Mucosa of stomach (tissue), 1 donor: ENCODE data around the gene COL23A1.

Experiments
- H3K27me3 ChIP-seq: one replicate; pipeline ENCODE4 v1.7.0; 2013; ENCODE audit warnings: mild to moderate bottlenecking, low read length; ENCODE audit not compliant: control insufficient read depth, insufficient read depth
- H3K36me3 ChIP-seq: one replicate; pipeline ENCODE4 v1.7.0; 2013; ENCODE audit warnings: low read length; ENCODE audit not compliant: control insufficient read depth, insufficient read depth
- H3K4me1 ChIP-seq: one replicate; pipeline ENCODE4 v1.7.0; 2013; ENCODE audit warnings: mild to moderate bottlenecking, low read length; ENCODE audit not compliant: control insufficient read depth, insufficient read depth
- H3K4me3 ChIP-seq: one replicate; pipeline ENCODE4 v1.7.0; 2013; ENCODE audit warnings: low read length
- H3K9ac ChIP-seq: one replicate; pipeline ENCODE4 v1.7.0; 2013; ENCODE audit warnings: mild to moderate bottlenecking, low read length, moderate library complexity
- H3K9me3 ChIP-seq: one replicate; pipeline ENCODE4 v1.7.0; 2013; ENCODE audit warnings: mild to moderate bottlenecking, low read length, moderate library complexity; ENCODE audit not compliant: control insufficient read depth
- donor health status: Pancreatic carcinoma.

Gene COL23A1

GRCh38 chr5:178381206-178381605 is 209.0 kb downstream of the COL23A1 start:
- H3K9ac ChIP-seq, result no peak overlapping the region
- no peaks in the 10 kb centered on the region for H3K36me3 ChIP-seq
- H3K4me1 ChIP-seq, result no peaks in the 10 kb centered on the region
- H3K4me3 ChIP-seq, result no peak overlapping the region
- peaks cover 16% of the 10 kb centered on the region for H3K27me3 ChIP-seq
- H3K9me3 ChIP-seq, result no peaks in the 10 kb centered on the region

DNA sequence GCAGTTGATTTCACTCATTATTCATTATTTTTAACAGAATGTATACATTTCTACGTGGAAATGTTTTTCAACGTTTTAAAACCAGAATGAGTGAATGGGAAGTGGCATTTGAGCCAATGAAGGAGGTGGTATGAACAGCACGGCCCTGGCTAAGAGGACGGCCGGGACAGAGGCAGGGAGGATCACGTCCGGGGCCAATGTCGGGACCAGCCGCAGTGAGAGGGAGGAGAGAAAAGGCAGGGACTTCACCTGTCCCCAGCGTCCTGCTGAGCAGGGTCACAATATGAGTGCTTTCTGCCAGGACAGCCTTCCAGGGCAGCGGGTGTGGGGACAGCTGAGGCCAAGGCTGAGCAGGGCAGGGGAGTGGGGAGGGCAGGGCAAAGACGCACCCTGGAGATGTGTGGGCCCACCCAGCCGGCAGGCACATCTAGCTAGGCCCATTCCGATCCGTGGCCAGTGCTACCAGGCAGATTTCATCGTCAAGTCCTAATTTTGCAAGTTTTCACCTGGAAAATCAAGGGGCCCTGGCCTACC is 209.6 kb downstream of the COL23A1 start:
- H3K9me3 ChIP-seq, result no peaks in the 10 kb centered on the region

GRCh38 chr5:178380086-178380485 is 210.1 kb downstream of the COL23A1 start:
- no peaks in the 10 kb centered on the region for H3K36me3 ChIP-seq
- no peaks in the 10 kb centered on the region for H3K9me3 ChIP-seq
- peaks cover 16% of the 10 kb centered on the region for H3K27me3 ChIP-seq
- H3K4me3 ChIP-seq, result no peak overlapping the region
- H3K4me1 ChIP-seq, result no peaks in the 10 kb centered on the region
- no peak overlapping the region for H3K9ac ChIP-seq

More for the DNA sequence above, 209.6 kb downstream of the COL23A1 start:
- Histone ChIP-seq H3K4me3 (no peak overlapping the region), H3K36me3 (no peaks in the 10 kb centered on the region), H3K9ac (no peak overlapping the region), H3K27me3 (peaks cover 16% of the 10 kb centered on the region), H3K4me1 (no peaks in the 10 kb centered on the region)

DNA sequence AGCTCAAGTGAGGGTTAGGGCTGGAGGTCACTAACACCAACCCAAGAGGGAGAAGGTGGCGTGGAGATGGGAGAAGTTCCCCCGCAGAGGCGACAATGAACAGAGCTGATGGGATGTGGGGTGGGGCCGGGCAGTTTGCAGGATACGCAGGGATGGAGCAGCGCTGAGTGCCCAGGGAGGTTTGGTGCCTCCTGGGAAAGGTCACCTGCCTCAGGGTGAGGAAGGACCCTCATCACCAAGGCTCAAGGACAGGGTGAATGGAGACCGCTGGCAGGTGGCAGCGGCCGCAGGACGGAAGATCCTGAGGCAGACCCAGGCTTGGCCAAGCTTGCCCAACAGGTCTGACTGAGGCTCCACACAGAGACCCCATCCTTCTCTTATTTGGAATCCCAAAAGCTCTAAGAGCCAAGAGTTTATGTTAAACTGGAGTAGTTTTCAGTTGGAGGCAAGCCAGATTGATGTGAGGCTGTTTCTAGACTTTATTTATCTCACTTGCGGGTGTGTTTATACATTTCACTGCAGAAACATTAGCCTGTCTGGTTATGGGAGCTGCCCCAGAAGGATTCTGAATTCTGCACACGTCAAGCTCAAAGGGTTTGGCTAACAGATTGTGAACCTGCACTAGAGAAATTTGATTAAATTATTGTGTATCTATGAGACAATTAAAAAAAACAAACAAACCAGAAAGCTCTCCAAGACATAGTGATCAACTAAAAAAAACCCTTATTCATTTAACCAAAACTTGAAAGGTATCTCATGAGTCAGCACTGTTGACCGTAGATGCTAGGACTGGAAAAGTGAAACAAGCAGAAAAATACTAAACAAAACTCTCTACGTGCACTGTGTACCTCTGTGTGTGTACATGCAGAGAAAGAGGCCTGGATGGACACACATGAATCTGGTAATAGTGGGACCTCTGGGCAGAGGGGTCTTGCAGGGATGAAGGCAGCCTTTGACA is 211.4 kb downstream of the COL23A1 start:
- Histone ChIP-seq H3K4me1 (no peaks in the 10 kb centered on the region), H3K9me3 (no peaks in the 10 kb centered on the region), H3K4me3 (no peak overlapping the region)

GRCh38 chr5:178377583-178378270 is 212.5 kb downstream of the COL23A1 start:
- peaks cover 4% of the 10 kb centered on the region for H3K27me3 ChIP-seq
- H3K4me1 ChIP-seq, result no peaks in the 10 kb centered on the region
- H3K9me3 ChIP-seq, result no peaks in the 10 kb centered on the region
- H3K4me3 ChIP-seq, result no peak overlapping the region
- H3K9ac ChIP-seq, result no peak overlapping the region
- H3K36me3 ChIP-seq, result no peaks in the 10 kb centered on the region

More for the DNA sequence above, 211.4 kb downstream of the COL23A1 start:
- H3K36me3 ChIP-seq, result no peaks in the 10 kb centered on the region
- peaks cover 9% of the 10 kb centered on the region for H3K27me3 ChIP-seq
- no peak overlapping the region for H3K9ac ChIP-seq

GRCh38 chr5:178376921-178377582 is 213.1 kb downstream of the COL23A1 start:
- Histone ChIP-seq H3K4me1 (no peaks in the 10 kb centered on the region), H3K9ac (no peak overlapping the region), H3K9me3 (no peaks in the 10 kb centered on the region), H3K4me3 (no peak overlapping the region), H3K36me3 (no peaks in the 10 kb centered on the region), H3K27me3 (peaks cover 4% of the 10 kb centered on the region)

DNA sequence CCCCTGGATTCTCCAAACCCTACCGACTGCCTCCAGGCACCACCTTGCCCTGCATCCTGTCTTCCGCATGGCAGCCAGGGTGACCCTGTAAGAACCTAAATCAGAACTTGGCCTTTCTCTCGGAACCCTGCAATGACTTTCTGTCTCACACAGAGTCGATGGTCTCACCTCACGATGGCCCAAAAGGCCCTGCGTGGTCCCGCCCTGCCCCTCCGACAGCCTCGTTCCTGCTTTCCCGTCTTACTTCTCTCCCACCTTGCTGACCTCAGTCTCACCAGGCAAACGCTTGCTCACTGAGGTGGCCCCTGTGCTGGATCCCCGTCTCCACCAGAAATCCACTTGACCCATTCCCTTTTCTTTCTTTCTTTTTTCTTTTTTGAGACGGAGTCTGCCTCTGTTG is 214.8 kb downstream of the COL23A1 start:
- Histone ChIP-seq H3K4me1 (no peaks in the 10 kb centered on the region), H3K36me3 (no peaks in the 10 kb centered on the region), H3K9me3 (no peaks in the 10 kb centered on the region), H3K9ac (no peak overlapping the region), H3K27me3 (peaks cover 4% of the 10 kb centered on the region), H3K4me3 (no peak overlapping the region)

GRCh38 chr5:178373711-178374110 is 216.5 kb downstream of the COL23A1 start:
- no peak overlapping the region for H3K4me3 ChIP-seq
- no peak overlapping the region for H3K9ac ChIP-seq
- no peaks in the 10 kb centered on the region for H3K36me3 ChIP-seq
- H3K27me3 ChIP-seq, result peaks cover 4% of the 10 kb centered on the region
- no peaks in the 10 kb centered on the region for H3K4me1 ChIP-seq
- no peaks in the 10 kb centered on the region for H3K9me3 ChIP-seq

- Histone ChIP-seq H3K9ac (no peak overlapping the region), H3K9me3 (no peaks in the 10 kb centered on the region), H3K36me3 (no peaks in the 10 kb centered on the region), H3K4me3 (no peak overlapping the region), H3K27me3 (peaks cover 4% of the 10 kb centered on the region), H3K4me1 (no peaks in the 10 kb centered on the region)
These were observed 218.0 kb downstream of the COL23A1 start for GRCh38 chr5:178372142-178372571.

- Histone ChIP-seq H3K4me1 (no peaks in the 10 kb centered on the region), H3K9me3 (no peaks in the 10 kb centered on the region), H3K4me3 (no peak overlapping the region)
These were observed 218.7 kb downstream of the COL23A1 start for GRCh38 chr5:178371362-178372111.

DNA sequence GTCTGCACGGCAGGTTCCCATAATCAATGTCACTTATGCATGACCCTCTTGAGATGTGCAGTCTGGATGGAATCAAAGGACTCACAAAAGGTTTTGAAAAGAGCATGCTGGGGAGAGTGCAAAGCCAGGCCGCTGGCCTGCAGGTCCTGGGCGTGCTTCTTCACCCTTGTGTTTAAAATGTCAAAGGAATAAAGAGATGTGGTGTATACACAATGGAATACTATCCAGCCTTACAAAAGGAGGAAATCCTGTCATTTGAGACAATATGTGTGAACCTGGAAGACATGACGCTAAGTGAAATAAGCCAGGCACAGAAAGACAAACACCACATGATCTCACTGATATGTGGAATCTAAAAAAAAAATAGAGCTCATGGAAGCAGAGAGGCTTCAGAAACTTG is 220.1 kb downstream of the COL23A1 start:
- Histone ChIP-seq H3K4me1 (no peaks in the 10 kb centered on the region), H3K36me3 (no peaks in the 10 kb centered on the region), H3K9me3 (no peaks in the 10 kb centered on the region), H3K27me3 (peaks cover 4% of the 10 kb centered on the region), H3K9ac (no peak overlapping the region), H3K4me3 (no peak overlapping the region)

More at GRCh38 chr5:178371362-178372111, 218.7 kb downstream of the COL23A1 start:
- Histone ChIP-seq H3K9ac (no peak overlapping the region), H3K36me3 (no peaks in the 10 kb centered on the region), H3K27me3 (peaks cover 4% of the 10 kb centered on the region)
